HG03064 (cell line): ENCODE results near the gene CTAGE9.
"Not testable (repeated sequence)": the region's sequence is repeated elsewhere in the genome, so short reads cannot be mapped to it uniquely, and the experiment has no call there.

ENCODE experiments used
- ATAC-seq: cut with Tn5 transposase; IDR thresholded peaks from one replicate; pipeline ENCODE4 v1.9.1; 2021; ENCODE audit warnings: low read depth; ENCODE audit not compliant: unreplicated experiment

Gene CTAGE9

GRCh38 chr6:131710917-131711316 lies at the start of gene CTAGE9:
Gene CTAGE9 (minus strand): TSS chr6:131711017. CDS start chr6:131711017, 0 bp downstream.
- ATAC-seq = not testable (repeated sequence)

- ATAC-seq = no peak
Measured at GRCh38 chr6:131758920-131759319, 48.1 kb upstream of the CTAGE9 start.

GRCh38 chr6:131756039-131756438 lies 45.2 kb upstream of the CTAGE9 start:
- no peak for ATAC-seq

GRCh38 chr6:131755597-131755996 lies 44.8 kb upstream of the CTAGE9 start:
- no peak for ATAC-seq

- no peak for ATAC-seq
Measured at GRCh38 chr6:131754715-131755567, 44.1 kb upstream of the CTAGE9 start.

- ATAC-seq = no peak
Measured at GRCh38 chr6:131754088-131754487, 43.3 kb upstream of the CTAGE9 start.

GRCh38 chr6:131751012-131751715 lies 40.3 kb upstream of the CTAGE9 start:
- ATAC-seq = not testable (repeated sequence)

- no peak for ATAC-seq
Measured at GRCh38 chr6:131749023-131749422, 38.2 kb upstream of the CTAGE9 start.

- no peak for ATAC-seq
Measured at GRCh38 chr6:131747821-131748353, 37.1 kb upstream of the CTAGE9 start.

- ATAC-seq = no peak
Measured at GRCh38 chr6:131745476-131745875, 34.7 kb upstream of the CTAGE9 start.

- ATAC-seq = no peak
Measured at GRCh38 chr6:131744432-131745287, 33.8 kb upstream of the CTAGE9 start.

GRCh38 chr6:131741688-131742393 lies 31.0 kb upstream of the CTAGE9 start:
- ATAC-seq = no peak

- no peak for ATAC-seq
Measured at GRCh38 chr6:131740161-131740560, 29.3 kb upstream of the CTAGE9 start.

GRCh38 chr6:131739136-131739535 lies 28.3 kb upstream of the CTAGE9 start:
- no peak for ATAC-seq

- ATAC-seq = no peak
Measured at GRCh38 chr6:131736811-131737210, 26.0 kb upstream of the CTAGE9 start.

GRCh38 chr6:131736003-131736596 lies 25.3 kb upstream of the CTAGE9 start:
- no peak for ATAC-seq

- no peak for ATAC-seq
Measured at GRCh38 chr6:131733376-131734016, 22.7 kb upstream of the CTAGE9 start.

- ATAC-seq = no peak
Measured at GRCh38 chr6:131731224-131731623, 20.4 kb upstream of the CTAGE9 start.

GRCh38 chr6:131730264-131730663 lies 19.4 kb upstream of the CTAGE9 start:
- ATAC-seq = no peak
